GM12878 (cell line): ENCODE results near the gene FRK.

ENCODE experiments used
- FOS ChIP-seq: IDR thresholded peaks from 3 replicates; pipeline ENCODE4 v1.6.1; 2011; ENCODE audit warnings: borderline replicate concordance; ENCODE audit not compliant: insufficient read length; ENCODE audit errors: extremely low read depth
- MTA3 ChIP-seq: IDR thresholded peaks from 2 replicates; pipeline ENCODE4 v1.6.1; 2012; ENCODE audit warnings: low read length, inconsistent platforms, borderline replicate concordance
- ZNF274 ChIP-seq: IDR thresholded peaks from one replicate; pipeline ENCODE4 v1.8.0; 2011; ENCODE audit not compliant: insufficient read length, insufficient read depth
- TF ChIP-seq, protein P1 (sequence below): fragments of 150-350 bp; IDR thresholded peaks from 2 replicates; pipeline ENCODE4 v1.6.1; 2016; ENCODE audit warnings: low read depth, low read length
- TF ChIP-seq, protein P2 (sequence below): IDR thresholded peaks from 2 replicates; pipeline ENCODE4 v1.6.1; 2011; ENCODE audit warnings: low read depth, low read length, improper control_type of control experiment, borderline replicate concordance
- TF ChIP-seq, protein P3 (sequence below): fragments of 450-650 bp; IDR thresholded peaks from 2 replicates; pipeline ENCODE4 v1.6.1; 2017; ENCODE audit warnings: mild to moderate bottlenecking

DNA sequence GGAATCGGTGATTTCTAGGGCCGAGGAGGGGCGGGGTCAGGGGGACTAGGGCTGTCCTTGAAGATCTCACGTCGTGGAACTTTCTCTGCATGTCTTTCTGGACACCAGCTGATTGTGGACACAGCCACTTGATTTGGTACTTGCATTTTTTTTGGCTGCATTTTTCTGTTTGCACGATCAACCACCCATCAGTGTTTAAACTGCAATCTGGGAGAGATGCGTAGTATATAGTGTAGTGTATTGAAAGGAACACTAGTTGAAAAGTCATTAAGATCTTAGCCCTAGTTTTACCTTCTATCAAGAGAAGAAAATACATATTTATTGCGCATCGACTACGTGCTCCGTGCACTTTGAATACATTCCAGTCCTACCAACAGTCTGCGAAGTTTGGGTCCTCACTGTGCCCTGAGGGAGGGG lies 40.6 kb upstream of the FRK start:
- TF ChIP-seq ZNF274 (no peak), FOS (no peak), MTA3 (no peak)
- TF ChIP-seq, protein P1, sequence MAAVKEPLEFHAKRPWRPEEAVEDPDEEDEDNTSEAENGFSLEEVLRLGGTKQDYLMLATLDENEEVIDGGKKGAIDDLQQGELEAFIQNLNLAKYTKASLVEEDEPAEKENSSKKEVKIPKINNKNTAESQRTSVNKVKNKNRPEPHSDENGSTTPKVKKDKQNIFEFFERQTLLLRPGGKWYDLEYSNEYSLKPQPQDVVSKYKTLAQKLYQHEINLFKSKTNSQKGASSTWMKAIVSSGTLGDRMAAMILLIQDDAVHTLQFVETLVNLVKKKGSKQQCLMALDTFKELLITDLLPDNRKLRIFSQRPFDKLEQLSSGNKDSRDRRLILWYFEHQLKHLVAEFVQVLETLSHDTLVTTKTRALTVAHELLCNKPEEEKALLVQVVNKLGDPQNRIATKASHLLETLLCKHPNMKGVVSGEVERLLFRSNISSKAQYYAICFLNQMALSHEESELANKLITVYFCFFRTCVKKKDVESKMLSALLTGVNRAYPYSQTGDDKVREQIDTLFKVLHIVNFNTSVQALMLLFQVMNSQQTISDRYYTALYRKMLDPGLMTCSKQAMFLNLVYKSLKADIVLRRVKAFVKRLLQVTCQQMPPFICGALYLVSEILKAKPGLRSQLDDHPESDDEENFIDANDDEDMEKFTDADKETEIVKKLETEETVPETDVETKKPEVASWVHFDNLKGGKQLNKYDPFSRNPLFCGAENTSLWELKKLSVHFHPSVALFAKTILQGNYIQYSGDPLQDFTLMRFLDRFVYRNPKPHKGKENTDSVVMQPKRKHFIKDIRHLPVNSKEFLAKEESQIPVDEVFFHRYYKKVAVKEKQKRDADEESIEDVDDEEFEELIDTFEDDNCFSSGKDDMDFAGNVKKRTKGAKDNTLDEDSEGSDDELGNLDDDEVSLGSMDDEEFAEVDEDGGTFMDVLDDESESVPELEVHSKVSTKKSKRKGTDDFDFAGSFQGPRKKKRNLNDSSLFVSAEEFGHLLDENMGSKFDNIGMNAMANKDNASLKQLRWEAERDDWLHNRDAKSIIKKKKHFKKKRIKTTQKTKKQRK, result no peak
- TF ChIP-seq, protein P2, sequence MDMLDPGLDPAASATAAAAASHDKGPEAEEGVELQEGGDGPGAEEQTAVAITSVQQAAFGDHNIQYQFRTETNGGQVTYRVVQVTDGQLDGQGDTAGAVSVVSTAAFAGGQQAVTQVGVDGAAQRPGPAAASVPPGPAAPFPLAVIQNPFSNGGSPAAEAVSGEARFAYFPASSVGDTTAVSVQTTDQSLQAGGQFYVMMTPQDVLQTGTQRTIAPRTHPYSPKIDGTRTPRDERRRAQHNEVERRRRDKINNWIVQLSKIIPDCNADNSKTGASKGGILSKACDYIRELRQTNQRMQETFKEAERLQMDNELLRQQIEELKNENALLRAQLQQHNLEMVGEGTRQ, result no peak
- TF ChIP-seq, protein P3, sequence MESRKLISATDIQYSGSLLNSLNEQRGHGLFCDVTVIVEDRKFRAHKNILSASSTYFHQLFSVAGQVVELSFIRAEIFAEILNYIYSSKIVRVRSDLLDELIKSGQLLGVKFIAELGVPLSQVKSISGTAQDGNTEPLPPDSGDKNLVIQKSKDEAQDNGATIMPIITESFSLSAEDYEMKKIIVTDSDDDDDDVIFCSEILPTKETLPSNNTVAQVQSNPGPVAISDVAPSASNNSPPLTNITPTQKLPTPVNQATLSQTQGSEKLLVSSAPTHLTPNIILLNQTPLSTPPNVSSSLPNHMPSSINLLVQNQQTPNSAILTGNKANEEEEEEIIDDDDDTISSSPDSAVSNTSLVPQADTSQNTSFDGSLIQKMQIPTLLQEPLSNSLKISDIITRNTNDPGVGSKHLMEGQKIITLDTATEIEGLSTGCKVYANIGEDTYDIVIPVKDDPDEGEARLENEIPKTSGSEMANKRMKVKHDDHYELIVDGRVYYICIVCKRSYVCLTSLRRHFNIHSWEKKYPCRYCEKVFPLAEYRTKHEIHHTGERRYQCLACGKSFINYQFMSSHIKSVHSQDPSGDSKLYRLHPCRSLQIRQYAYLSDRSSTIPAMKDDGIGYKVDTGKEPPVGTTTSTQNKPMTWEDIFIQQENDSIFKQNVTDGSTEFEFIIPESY, result no peak
